GM19397 (cell line): ENCODE measurements around the gene PPP1R13B.
"Not testable (repeated sequence)": the region's sequence is repeated elsewhere in the genome, so short reads cannot be mapped to it uniquely, and the experiment has no call there.

ENCODE experiments used
- ATAC-seq: cut with Tn5 transposase; IDR thresholded peaks from one replicate; pipeline ENCODE4 v1.9.1; 2021; ENCODE audit warnings: mild to moderate bottlenecking, moderate library complexity; ENCODE audit not compliant: unreplicated experiment

Gene PPP1R13B

GRCh38 chr14:103847451-103848174 lies at the start of gene PPP1R13B:
Gene PPP1R13B (minus strand): TSS chr14:103847575. CDS start chr14:103847307, 268 bp downstream.
- peak; percentile 89 for ATAC-seq

GRCh38 chr14:103896578-103896977 lies 49.2 kb upstream of the PPP1R13B start:
- ATAC-seq, result no peak

DNA sequence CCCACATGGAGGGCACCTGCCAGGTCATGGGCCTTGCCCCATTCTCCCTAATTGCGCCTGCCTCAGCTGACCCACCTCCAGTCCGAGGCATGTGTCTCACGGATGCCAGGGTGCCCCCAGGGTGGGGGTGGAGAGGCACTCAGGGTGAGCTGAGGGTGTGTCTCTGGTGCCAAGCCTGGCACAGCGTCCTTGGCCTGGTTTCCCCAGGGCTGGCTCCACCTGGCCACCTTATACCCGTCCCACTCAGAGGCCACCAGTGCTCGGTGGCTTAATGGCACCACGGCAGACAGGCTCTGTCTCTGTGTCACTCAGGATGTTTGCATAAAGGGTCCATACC lies 47.3 kb upstream of the PPP1R13B start:
- ATAC-seq, result no peak

DNA sequence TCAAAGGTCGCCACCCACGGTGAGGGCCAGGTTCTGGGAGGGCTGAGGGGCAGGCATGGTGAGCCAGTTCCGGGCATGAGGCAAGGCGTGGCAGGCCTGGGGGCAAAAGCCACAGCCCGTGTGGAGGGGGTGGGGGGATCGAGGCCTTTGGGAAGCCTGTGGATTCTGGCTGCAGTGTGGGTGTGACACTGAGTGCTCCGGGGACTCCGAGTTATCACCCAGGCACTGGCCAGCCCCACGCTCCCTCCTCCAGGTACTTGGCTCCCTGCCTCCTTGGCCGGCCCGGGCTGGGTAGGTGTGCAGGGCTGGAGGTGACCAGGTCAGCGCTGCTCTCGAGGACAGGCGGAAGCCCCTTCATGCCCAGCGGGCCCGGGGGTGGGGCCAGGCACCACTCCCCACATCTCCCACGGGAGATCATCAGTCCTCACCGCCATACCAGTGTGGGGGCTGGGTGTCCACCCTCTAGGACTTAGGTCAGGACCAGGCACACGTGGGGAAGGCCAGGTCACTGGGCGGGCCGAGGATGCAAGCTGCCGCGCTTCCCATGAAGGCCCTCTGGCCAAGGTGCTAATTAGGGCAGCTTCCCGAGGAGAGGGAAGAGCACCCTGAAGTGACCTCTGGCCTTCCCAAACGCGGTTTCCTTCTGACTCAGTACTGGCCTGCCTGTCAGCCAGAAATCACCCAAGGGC lies 46.8 kb upstream of the PPP1R13B start:
- ATAC-seq, result no peak

GRCh38 chr14:103892247-103892646 lies 44.9 kb upstream of the PPP1R13B start:
- ATAC-seq, result no peak

DNA sequence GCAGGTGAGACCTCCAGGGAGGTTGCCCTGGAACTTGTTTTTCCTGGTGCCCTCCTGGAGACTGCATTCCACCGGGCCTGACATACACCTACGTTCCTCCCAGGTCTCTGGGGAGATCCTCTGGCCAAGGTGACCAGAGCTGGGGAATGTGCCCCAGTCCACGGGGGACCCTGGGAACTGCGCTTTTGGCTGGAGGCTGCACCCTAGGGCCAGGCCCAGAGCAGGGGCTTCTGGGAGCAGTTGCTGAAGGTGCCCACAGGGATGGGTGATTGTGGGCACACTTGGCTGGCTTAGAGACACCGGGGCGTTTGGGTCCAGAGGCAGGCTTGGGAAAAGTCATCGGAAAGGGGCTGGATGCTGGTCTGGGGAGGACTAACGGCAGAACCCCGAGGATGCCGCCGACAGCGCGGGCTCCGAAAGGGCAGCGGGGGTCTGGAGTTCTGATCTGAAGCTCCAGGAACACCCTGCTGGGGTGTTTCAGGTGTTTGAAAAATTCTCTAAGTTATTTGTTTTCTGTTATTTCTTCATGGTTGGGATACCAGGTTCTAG lies 44.4 kb upstream of the PPP1R13B start:
- ATAC-seq, result no peak

DNA sequence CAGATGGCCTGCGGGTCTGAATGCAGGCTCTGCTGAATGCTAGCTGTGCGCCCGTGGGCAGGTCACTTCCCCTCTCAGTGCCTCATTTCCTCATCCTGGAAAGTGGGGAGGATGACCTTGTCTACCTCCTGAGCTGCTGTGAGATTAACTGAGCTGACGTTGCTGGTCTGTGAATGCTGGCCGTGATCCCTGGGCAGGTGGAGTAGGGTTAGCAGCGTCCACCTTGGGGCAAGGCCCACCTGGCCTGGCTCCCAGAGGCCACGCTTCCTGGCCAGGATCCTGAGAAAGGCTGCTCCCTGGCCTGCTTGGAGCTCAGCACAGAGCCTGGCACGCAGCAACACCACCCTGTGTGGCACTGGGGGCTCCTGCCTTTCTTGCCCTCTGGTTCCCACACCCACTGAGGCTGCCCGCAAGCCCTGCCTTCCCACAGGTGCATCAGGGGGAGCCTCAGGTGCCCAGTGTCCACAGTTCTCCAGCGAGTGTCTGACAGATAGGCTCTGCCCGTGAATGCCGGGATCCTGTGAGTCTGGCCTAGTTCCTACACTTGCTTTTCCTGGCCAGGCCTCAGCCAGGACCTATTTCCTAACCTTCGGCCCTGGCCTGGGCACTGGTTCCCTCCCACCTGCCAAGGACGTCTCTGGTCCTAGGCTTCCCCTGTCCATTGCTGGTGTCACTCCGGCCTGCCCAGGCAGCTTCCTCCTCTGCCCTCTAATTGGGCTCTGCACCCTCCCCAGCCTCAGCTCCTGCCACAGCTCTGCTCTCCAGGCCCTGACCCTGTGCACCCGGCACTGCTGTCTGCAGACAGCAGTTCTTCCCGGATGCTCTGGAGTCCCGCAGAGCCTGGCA lies 43.7 kb upstream of the PPP1R13B start:
- no peak for ATAC-seq

GRCh38 chr14:103890052-103890371 lies 42.6 kb upstream of the PPP1R13B start:
- ATAC-seq, result no peak

- ATAC-seq, result no peak
Measured at GRCh38 chr14:103889313-103890051, 42.1 kb upstream of the PPP1R13B start.

GRCh38 chr14:103889002-103889312 lies 41.6 kb upstream of the PPP1R13B start:
- ATAC-seq, result not testable (repeated sequence)

- ATAC-seq, result no peak
Measured at GRCh38 chr14:103887557-103888115, 40.3 kb upstream of the PPP1R13B start.

GRCh38 chr14:103887170-103887501 lies 39.8 kb upstream of the PPP1R13B start:
- ATAC-seq, result no peak

DNA sequence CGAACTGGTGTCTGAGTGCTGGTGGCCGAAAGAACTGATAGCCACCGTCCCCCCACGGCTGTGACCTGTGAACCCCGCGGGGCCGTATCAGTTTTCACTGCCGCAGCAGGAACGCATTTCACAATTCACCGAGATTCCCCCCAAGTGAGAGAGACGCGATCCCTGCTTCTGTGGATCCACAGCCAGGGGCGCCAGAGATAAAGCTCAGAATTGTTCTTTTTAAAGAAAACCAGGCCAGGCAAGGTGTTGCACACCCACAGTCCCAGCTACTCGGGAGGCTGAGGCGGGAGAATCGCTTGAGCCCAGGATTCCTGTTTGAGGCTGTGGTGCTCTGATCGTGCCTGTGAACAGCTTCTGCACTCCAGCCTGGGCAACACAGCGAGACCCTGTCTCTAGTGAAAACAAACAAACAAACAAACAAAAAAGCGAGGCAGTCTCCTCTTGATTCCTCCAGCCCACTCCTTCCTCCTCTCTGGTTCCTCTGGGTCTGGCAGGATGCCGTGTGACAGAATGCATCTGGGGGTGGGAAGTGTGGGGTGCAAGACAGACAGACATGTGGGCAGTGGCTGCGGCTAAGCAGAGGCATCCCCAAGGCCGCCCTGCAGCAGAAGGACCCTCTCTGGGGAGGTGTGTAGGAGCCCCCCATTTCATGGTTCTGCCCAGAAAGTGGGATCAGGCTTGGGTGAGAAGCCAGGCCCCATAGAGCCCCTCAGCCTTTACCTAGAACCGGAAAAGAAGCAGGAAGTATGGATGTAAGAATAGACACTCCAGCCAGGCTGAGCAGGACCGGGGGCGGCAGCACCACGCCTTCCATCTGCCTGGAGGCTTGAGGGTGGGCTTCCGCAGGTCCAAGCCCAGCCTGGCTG lies 39.2 kb upstream of the PPP1R13B start:
- ATAC-seq, result no peak

DNA sequence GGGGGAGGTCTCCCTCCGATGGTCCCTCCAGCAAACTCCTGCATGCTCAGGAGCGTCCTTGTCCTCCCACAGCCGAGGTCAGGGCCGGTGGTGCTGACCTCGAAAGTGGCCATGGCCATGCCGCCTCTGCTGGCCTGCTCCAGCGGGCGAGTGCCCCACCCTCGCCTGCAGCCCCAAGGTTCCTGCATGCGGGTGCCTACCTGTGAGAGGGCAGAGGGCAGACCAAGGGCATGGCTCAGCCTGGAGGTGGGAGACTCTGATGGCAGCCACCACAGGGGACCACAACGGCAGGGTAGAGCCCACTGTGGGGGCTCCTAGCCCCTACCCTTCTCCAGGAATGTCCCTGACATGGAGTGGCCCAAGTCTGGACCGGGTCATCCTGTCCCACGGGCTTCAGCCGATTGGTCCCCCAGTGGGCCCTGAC lies 38.1 kb upstream of the PPP1R13B start:
- no peak for ATAC-seq

- no peak for ATAC-seq
Measured at GRCh38 chr14:103884854-103885253, 37.5 kb upstream of the PPP1R13B start.

DNA sequence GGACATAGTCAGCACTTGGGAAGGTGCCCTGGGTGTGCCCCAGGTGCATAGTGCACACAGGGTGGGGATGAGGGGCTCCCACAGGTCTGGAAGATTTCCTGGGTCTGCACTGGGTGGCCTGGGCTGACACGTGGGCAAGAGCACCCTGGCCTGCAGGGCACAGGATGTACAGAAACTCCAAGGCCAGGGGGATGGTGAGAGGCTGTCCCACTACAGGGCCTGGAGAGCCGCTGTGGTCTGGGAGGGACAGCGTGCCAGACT lies 35.8 kb upstream of the PPP1R13B start:
- no peak for ATAC-seq

DNA sequence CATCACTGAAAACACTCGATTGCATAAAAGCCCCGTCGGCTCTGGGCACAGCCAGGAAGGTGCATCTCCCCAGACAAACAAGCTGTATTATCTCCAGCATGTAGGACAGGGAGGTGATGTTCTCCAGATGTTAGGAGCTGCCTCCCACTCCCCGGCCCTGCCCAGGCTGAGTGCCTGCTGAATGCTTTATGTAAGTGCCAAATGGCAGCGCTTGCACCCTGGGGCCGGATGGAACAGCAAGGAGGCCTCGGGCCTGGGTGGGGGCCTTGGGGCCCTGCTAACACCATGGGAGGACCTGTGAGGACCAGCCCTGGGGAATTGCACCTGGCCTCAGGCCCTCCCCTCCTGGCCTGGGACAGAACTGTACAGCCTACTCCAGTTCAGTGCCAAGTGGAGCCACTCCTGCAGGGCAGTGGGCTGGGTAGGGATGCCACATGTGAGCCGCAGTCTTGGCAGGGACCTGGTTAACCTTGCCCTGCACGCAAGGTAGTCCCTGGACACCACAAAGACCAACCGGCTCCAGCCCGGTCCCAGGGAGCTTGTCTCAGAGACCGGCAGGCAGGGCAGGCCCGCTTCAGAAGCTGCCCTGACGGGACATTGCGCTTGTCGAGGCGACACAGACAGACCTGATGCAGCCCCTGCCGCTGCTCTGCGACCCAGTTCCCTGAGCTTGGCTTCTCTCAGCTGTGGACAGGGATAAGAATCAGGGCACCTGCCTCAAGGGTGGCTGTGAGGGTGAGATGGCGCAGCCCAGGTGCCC lies 35.3 kb upstream of the PPP1R13B start:
- no peak for ATAC-seq

DNA sequence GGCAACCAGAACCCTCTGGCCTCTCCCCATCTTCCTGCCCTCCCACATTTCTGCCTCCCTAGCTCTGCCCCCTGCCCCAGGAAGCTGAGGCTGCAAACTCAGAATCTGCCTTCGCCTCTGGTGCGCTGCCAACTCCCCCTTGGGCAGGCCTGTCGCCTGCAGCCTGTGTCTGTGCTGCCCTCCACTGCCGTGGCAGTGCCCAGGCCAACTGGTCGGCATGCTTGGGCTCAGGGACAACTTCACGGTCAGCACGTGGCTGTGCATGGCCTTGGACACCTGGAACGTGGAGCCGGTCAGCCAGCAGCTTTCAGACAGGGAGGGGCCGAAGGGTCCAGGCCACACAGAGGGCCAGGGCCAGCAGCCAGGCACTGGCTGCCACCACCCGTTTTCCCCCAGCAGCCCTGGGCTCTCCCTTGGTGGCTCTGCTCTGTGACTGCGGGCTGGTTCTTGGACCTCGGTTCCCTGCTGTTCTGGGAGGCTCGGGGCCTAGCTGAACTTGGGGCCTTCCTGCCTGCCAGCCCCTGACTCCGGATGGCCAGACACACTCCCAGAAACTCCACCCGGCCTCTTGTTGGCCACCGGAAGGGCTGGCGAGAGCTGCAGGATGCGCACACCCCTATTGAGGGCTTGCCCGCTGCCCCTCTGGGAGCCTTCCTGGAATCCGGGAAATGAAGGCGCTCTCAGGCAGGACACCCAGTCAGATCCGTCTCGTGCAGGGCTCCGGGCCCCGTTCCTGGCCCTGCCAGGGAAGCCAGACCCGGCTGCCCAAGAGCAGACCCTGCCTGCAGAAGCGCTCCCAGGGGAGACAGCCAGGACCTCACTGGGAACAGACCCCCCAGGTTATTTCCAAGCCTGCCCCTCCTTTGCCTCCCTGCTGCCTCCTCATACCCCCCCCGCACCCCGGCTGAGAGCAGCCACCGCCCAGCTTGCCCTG lies 34.2 kb upstream of the PPP1R13B start:
- ATAC-seq, result no peak
